GM19467 (cell line): ENCODE results near the gene ZFP92.
"Not testable (repeated sequence)": the region's sequence is repeated elsewhere in the genome, so short reads cannot be mapped to it uniquely, and the experiment has no call there.

Experiments
- ATAC-seq: cut with Tn5 transposase; IDR thresholded peaks from one replicate; pipeline ENCODE4 v1.9.1; 2021; ENCODE audit warnings: mild to moderate bottlenecking, moderate library complexity; ENCODE audit not compliant: unreplicated experiment

Gene ZFP92

GRCh38 chrX:153386097-153386496 lies 25.2 kb upstream of the ZFP92 start:
- no peak for ATAC-seq

GRCh38 chrX:153387345-153387744 lies 23.9 kb upstream of the ZFP92 start:
- no peak for ATAC-seq

DNA sequence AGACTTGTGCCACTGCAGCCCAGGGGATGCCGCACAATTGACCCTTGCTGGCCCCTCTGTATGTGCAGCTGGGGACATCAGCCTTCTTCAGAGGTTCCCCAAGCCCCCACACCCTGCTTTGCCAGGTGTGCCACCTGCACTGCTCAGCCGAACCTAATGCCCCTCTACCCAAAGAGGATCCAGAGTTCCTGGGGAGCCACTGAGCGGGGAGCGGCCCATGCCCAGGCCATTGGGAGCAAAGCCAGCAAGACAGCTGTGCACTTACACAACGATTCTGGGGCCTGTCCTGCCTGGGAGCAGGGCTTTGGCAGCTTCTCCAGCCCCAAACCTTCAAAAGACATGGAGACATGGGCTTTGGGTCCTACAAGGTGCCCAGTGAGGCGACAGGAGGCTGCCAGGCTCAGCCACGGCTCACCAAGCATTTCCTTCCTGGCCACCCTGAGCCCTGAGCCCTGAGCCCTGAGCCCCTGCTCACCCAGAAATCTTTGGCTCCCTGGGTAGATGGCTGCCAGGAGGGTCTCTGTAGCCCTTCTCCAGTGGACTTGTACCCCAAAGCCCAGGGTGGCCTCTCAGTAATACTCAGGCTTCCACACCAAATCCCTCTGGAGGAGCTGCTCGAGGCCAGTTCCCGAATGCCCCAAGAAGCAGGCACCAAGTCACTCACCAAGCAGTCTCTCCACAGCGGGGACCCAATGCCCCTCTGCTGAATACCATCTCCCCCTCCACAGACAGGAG lies 23.1 kb upstream of the ZFP92 start:
- ATAC-seq = no peak

GRCh38 chrX:153388722-153389459 lies 22.4 kb upstream of the ZFP92 start:
- no peak for ATAC-seq

DNA sequence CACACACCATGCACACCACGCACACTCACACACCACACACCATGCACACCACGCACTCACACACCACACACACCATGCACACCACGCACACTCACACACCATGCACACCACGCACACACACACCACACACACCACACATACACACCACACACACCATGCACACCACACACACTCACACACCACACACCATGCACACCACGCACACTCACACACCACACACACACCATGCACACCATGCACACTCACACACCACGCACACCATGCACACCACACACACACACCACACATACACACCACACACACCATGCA lies 21.9 kb upstream of the ZFP92 start:
- ATAC-seq = not testable (repeated sequence)

DNA sequence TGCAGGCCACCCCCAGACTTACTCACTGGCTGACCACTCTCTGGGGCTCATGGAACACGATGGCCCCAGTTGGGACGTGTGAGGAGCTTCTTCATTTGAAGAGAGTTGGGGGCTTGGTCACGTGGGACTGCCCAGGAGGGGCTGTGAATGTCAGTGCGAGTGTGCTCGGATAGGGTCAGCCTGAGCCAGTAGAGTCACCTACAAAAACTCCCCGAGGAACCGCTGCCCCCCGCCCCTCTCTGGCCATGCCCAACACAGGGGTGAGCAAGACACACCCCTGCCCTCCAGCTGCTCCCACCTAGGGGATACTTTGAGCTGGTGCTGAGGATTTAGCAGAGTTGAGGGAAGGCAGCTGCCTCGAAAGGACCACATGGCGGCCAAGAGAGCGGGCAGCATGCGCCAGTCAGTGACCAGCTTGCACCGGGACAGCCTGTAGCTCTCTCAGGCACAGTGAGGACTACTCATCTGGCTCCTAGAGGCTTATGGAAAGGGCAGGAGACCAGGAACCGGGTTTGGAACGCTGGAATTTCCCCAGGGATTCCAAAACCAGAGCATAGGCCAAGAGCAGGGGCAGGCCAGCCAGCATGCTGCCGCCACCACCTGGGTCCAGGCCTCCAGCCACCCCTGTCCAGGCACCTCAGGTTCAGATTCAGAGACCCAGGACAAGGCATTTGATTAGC lies 18.5 kb upstream of the ZFP92 start:
- ATAC-seq = no peak

GRCh38 chrX:153394612-153395011 lies 16.7 kb upstream of the ZFP92 start:
- no peak for ATAC-seq

GRCh38 chrX:153395613-153396319 lies 15.5 kb upstream of the ZFP92 start:
- no peak for ATAC-seq

GRCh38 chrX:153396320-153397195 lies 14.7 kb upstream of the ZFP92 start:
- ATAC-seq = no peak

GRCh38 chrX:153397256-153397960 lies 13.9 kb upstream of the ZFP92 start:
- no peak for ATAC-seq

GRCh38 chrX:153398275-153398960 lies 12.9 kb upstream of the ZFP92 start:
- ATAC-seq = no peak

DNA sequence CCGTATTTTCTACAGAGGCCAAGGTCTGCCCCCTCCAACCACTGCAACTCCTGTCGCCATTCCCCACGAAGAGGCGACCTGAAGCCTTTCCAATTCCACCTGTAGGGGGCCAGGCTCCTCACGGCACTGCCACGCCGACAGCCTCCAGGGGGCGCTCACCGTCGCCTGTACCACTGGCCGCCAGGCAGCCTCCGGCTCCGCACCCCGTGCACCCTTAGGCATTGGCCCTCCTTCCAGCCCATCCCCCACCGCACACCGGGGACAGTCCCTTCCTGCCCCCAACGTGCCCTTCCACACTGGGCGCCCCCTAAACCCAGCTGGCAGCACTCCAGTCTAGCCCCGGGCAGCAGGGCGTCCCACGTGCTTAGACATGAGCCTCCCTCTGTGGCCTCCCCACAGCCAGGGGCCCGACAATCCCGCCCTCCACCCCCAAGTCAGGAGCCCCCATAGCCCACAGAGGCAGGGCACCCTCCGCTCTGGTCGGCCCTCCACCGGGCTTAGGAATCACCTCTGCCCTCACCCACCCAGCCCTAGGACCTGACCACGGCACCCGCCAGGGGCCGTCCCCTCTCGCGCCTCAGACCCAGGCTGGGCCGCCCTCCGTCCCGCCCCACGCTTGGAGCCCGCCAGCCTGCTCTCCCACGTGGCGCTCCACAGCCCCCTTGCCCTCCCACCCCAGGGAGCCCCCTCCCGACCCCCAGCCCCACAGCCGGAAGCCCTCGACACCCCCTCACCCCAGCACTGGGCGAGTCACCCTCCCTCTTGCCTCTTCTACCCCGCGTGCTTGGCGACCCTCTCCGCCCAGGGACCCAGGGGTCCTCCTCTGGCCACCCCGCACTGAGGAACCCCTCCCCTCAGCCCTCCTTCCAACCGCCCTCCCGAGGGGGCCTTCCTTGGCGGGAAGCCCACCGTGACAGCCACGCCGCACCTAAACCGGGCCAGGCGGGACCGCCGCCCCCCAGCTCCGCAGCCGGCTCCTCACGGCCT lies 10.8 kb upstream of the ZFP92 start:
- ATAC-seq = no peak

DNA sequence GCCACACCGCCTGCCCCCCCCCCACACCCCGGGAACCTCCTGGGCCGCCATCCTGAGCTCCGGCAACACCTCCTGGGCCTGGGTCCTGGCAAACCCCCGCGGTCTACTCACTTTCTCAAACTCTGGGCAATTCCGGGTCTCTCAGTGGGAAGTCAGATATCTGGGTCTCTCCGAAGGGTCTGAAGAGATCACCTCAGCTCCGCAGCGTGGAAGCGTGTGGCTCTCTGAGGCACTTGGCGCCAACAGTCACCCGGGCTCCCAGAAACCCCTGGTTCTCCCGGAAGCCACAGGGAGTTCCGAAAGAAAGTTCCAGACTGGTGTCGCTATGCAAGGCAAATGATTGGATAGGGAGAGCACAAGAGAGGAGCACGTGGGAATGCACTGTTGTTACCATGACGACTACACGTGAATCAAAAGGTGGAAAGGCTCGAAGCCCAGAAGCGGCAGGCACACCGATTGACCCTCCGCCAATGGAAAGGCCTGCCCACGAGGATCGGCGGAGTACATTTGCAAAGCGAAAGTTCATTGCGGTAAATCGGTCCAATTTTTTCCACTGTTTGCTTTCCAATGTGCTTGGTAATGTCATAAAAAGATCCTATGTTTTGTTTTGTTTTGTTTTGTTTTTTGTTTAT lies 10.0 kb upstream of the ZFP92 start, which contains the start of gene PNMA6E:
Gene PNMA6E (minus strand): TSS at position 218 of the 632 bp plus-strand sequence. CDS start 2,501 bp downstream, outside the sequence.
- ATAC-seq = no peak

GRCh38 chrX:153404333-153404732 lies 6.9 kb upstream of the ZFP92 start:
- ATAC-seq = not testable (repeated sequence)

GRCh38 chrX:153405426-153405825 lies 5.8 kb upstream of the ZFP92 start:
- ATAC-seq = no peak

- ATAC-seq = no peak
Observed at GRCh38 chrX:153406011-153406410, 5.3 kb upstream of the ZFP92 start.

DNA sequence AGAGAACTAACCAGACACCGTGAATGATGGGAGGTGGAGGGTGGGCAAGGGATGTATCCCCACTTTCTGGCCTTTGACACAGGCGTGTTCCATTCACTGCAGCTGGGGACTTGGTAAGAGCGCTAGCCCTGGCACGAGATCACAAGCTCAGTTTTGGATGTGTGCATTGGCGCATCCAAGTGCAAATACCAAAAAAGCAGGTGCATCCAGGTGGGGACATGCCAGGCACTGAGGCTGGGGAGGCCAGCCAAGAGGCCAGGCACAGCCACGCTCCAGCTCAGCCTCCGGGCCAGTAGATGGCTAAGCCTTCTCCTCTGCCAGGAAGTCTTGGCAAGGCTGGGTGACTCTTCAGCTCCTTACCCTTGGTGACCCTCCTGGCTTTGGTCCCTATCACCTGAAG lies 4.4 kb upstream of the ZFP92 start:
- ATAC-seq = no peak
